NCI-H1436 (cell line): ENCODE measurements around the gene OR5J2.
"Not testable (repeated sequence)": the region's sequence is repeated elsewhere in the genome, so short reads cannot be mapped to it uniquely, and the experiment has no call there.

ENCODE experiments used
- DNase-seq: peaks from one replicate; lab custom pipeline; 2025; lab: John Stamatoyannopoulos, UW

OR5J2 gene

GRCh38 chr11:56176318-56176717 lies at the start of gene OR5J2:
OR5J2 (plus strand) TSS chr11:56176618; CDS start chr11:56176618, 0 bp downstream.
- DNase-seq, result no peak

GRCh38 chr11:56140151-56140661 lies 36.2 kb upstream of the OR5J2 start, which contains the start of gene OR8J3:
OR8J3 (minus strand) TSS chr11:56140201; CDS start chr11:56137718, 2,483 bp downstream.
- no peak for DNase-seq

- DNase-seq, result not testable (repeated sequence)
Observed at GRCh38 chr11:56143681-56144080, 32.7 kb upstream of the OR5J2 start.

GRCh38 chr11:56151376-56151775 lies 25.0 kb upstream of the OR5J2 start:
- no peak for DNase-seq

GRCh38 chr11:56152333-56152732 lies 24.1 kb upstream of the OR5J2 start:
- no peak for DNase-seq

- no peak for DNase-seq
Observed at GRCh38 chr11:56160217-56160616, 16.2 kb upstream of the OR5J2 start, which contains the start of gene OR8K5. OR8K5 (minus strand) TSS chr11:56160317; CDS start chr11:56160317, 0 bp downstream.

- DNase-seq, result no peak
Observed at GRCh38 chr11:56163804-56164203, 12.6 kb upstream of the OR5J2 start.

- no peak for DNase-seq
Observed at GRCh38 chr11:56172256-56172830, 4.1 kb upstream of the OR5J2 start.

GRCh38 chr11:56183459-56183858 lies 7.0 kb downstream of the OR5J2 start:
- no peak for DNase-seq

- no peak for DNase-seq
Observed at GRCh38 chr11:56188602-56189001, 12.2 kb downstream of the OR5J2 start.

GRCh38 chr11:56196705-56197104 lies 20.3 kb downstream of the OR5J2 start:
- DNase-seq, result no peak

- DNase-seq, result no peak
Observed at GRCh38 chr11:56197367-56197766, 20.9 kb downstream of the OR5J2 start.

- DNase-seq, result no peak
Observed at GRCh38 chr11:56207790-56208189, 31.4 kb downstream of the OR5J2 start.

- DNase-seq, result no peak
Observed at GRCh38 chr11:56214537-56214936, 38.1 kb downstream of the OR5J2 start.

- not testable (repeated sequence) for DNase-seq
Observed at GRCh38 chr11:56219735-56220134, 43.3 kb downstream of the OR5J2 start.
